K562 (cell line): ENCODE data around the gene GATAD2B. TPM values are rescaled to one million over a fixed set of nuclear protein-coding genes. Genes with fewer than 3 reads are reported as not detected.

ENCODE experiments used
- BACH1 ChIP-seq: fragments of 200-800 bp; sonication (Bioruptor generic); IDR thresholded peaks from 2 replicates; pipeline ENCODE4 v1.6.1; 2016; ENCODE audit warnings: missing genetic modification characterization, missing compliant biosample characterization
- HDGF ChIP-seq: fragments of 450-650 bp; IDR thresholded peaks from 2 replicates; pipeline ENCODE4 v1.6.1; 2016
- JUND ChIP-seq, 2 experiments: IDR thresholded peaks; 2 replicates in 1 of 2; 3 replicates in 1 of 2; pipeline ENCODE4 v1.6.1; 2011; ENCODE audit warnings: borderline replicate concordance in 2 of 2, low read depth in 2 of 2, low read length in 2 of 2, improper control_type of control experiment in 1 of 2, missing biosample characterization in 1 of 2, missing genetic modification characterization in 1 of 2, missing genetic modification reagents in 1 of 2
- NCOA2 ChIP-seq, 2 experiments: fragments of 450-650 bp; IDR thresholded peaks; 2 replicates each; pipeline ENCODE4 v1.6.1; 2018; ENCODE audit warnings: mild to moderate bottlenecking in 2 of 2, moderate library complexity in 1 of 2; ENCODE audit not compliant: partially characterized antibody in 2 of 2
- NCOR1 ChIP-seq: fragments of 450-650 bp; IDR thresholded peaks from 2 replicates; pipeline ENCODE4 v1.6.1; 2016; ENCODE audit warnings: mild to moderate bottlenecking, moderate library complexity
- PBX2 ChIP-seq, 2 experiments: IDR thresholded peaks in 1 of 2; conservative IDR thresholded peaks in 1 of 2; 2 replicates each; pipeline ENCODE4 v1.6.1; 2016; ENCODE audit warnings: low read depth in 2 of 2, mild to moderate bottlenecking in 1 of 2, missing compliant biosample characterization in 1 of 2, missing genetic modification characterization in 1 of 2, moderate library complexity in 1 of 2
- SMARCA4 ChIP-seq: fragments of 450-650 bp; IDR thresholded peaks from 2 replicates; pipeline ENCODE4 v1.6.1; 2016
- TEAD4 ChIP-seq, 2 experiments: sonication (generic) in 1 of 2; formaldehyde crosslinking in 1 of 2; IDR thresholded peaks; 2 replicates each; pipeline versions ENCODE4 v1.6.1 to v1.8.0; 2012 to 2022; ENCODE audit warnings: borderline replicate concordance in 1 of 2, inconsistent platforms in 1 of 2, low read length in 1 of 2, mild to moderate bottlenecking in 1 of 2, missing genetic modification reagents in 1 of 2
- ZNF175 ChIP-seq: fragments of 200-800 bp; sonication (Bioruptor generic); IDR thresholded peaks from 2 replicates; pipeline ENCODE4 v1.6.1; 2016; ENCODE audit warnings: low read depth, mild to moderate bottlenecking, missing genetic modification characterization, missing compliant biosample characterization
- polyA plus RNA-seq, 8 experiments: library from polyadenylated mRNA; depleted of rRNA in 4 of 8; stranded (reverse) in 5 of 8; unstranded in 3 of 8; fragments of >200 nt; fragmentation: Nextera tagmentation in 2 of 8; fragmentation: Illumina TruSeq in 1 of 8; extraction: Ambion mirVana in 2 of 8; extraction: Trizol in 1 of 8; gene quantifications; 2 replicates each; pipeline versions ENCODE4 v1.2.1 to v1.2.3, GENCODE V29; 2011 to 2014; ENCODE audit warnings: inconsistent platforms in 1 of 8, missing spikeins in 1 of 8
- total RNA-seq, 7 experiments: library from RNA; depleted of rRNA in 6 of 7; stranded (reverse); fragments of >200 nt in 6 of 7; fragmentation: Illumina TruSeq in 2 of 7; extraction: Trizol in 2 of 7; gene quantifications; 2 replicates each; pipeline versions ENCODE4 v1.2.1 to v1.2.3, GENCODE V29; 2011 to 2021; ENCODE audit warnings: low replicate concordance in 1 of 7
- TF ChIP-seq, protein P1 (sequence below), 3 experiments: fragments of 200-800 bp in 1 of 3; sonication (Bioruptor generic) in 1 of 3; sonication (generic) in 1 of 3; formaldehyde crosslinking in 1 of 3; IDR thresholded peaks; 2 replicates each; pipeline versions ENCODE4 v1.6.1 to v1.8.0; 2016 to 2022; ENCODE audit warnings: mild to moderate bottlenecking in 2 of 3, missing compliant biosample characterization in 2 of 3, missing genetic modification characterization in 2 of 3, missing genetic modification reagents in 1 of 3

Gene GATAD2B
- total and polyA plus RNA-seq, 9 of the 15 experiments (the other 6 are each of a cell fraction or from before 2014, with no cell fraction given) = 1.5 to 40.2 (median 4.9) TPM

DNA sequence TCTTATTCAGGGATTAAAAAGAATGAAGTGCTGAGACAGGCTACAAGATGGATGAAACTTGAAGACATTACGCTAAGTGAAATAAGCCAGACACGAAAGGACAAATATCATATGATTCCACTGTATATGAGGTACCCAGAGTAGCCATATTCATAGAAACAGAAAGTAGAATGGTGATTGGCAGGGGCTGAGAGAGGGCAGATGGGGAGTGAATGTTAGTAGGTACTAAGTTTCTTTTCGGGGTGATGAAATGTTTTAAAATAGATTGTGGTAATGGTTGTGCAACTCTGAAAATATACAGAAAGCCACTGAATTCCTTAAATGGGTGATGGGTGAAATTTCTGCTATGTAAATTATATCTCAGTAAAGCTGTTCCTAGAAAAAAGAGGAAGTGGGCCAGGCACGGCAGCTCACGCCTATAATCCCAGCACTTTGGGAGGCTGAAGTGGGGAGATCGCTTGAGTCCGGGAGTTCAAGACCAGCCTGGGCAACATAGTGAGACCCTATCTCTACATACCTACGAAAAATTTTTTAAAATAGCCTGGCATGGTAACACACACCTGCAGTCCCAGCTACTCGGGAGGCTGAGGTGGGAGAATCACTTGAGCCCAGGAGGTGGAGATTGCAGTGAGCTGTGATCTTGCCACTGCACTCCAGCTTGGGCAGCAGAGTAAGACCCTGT is 131.7 kb downstream of the GATAD2B start (continued):
- TF ChIP-seq PBX2 (CRISPR knock-in tag; IDR thresholded peaks at IDR 0.05; ENCODE audit: low read depth) = peak; percentile 33; the same call in 1 of the 2 replicates
- peak; percentile 49 for TF ChIP-seq PBX2 (tag; conservative IDR thresholded peaks at IDR 0.05; ENCODE audit: low read depth)
- TF ChIP-seq, protein P1, sequence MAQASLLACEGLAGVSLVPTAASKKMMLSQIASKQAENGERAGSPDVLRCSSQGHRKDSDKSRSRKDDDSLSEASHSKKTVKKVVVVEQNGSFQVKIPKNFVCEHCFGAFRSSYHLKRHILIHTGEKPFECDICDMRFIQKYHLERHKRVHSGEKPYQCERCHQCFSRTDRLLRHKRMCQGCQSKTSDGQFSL (CRISPR knock-in tag; IDR thresholded peaks at IDR 0.05) = no peak
- TF ChIP-seq, protein P1 (tag; IDR thresholded peaks at IDR 0.05) = no peak
- no peak for TF ChIP-seq JUND (IDR thresholded peaks at IDR 0.05; ENCODE audit: borderline replicate concordance, low read depth, low read length)
- no peak for TF ChIP-seq JUND (tag; IDR thresholded peaks at IDR 0.05; ENCODE audit: borderline replicate concordance, low read depth, low read length)
- TF ChIP-seq HDGF = no peak
- peak; percentile 40; the same call in 1 of the 2 replicates for TF ChIP-seq SMARCA4
- TF ChIP-seq NCOR1 = no peak
- no peak for TF ChIP-seq NCOA2 (IDR thresholded peaks at IDR 0.05; ENCODE audit: partially characterized antibody in 2 of 2)
- TF ChIP-seq BACH1 (tag) = peak; percentile 35; the same call in 1 of the 2 replicates
- TF ChIP-seq TEAD4 (IDR thresholded peaks at IDR 0.05; ENCODE audit: low read length) = peak; percentile 48; the same call in 1 of the 2 replicates
- TF ChIP-seq TEAD4 (CRISPR knock-in tag; IDR thresholded peaks at IDR 0.05; ENCODE audit: borderline replicate concordance) = no peak
- TF ChIP-seq ZNF175 = peak; percentile 58; the same call in 1 of the 2 replicates
- TF ChIP-seq, all 486 proteins: peak for 36
